ENCODE results near the gene DIAPH2.

DIAPH2 gene

GRCh38 chrX:97284531-97284930 is 599.9 kb downstream of the DIAPH2 start:
- H3K27ac ChIP-seq = no peak overlapping the region
- DNase-seq (ENCODE audit: low spot score) = no peak
- ChIA-PET CTCF (no interaction called here), POLR2A (ENCODE audit: low non-redundant PET) (no interaction called here)
- no peak for TF ChIP-seq CTCF (conservative IDR thresholded peaks at IDR 0.05; ENCODE audit: low read depth)

- POLR2A ChIA-PET (ENCODE audit: low non-redundant PET) = no interaction called here
- no peak for TF ChIP-seq CTCF (conservative IDR thresholded peaks at IDR 0.05; ENCODE audit: low read depth)
- CTCF ChIA-PET = no interaction called here
- H3K27ac ChIP-seq = no peak overlapping the region
- no peak for DNase-seq (ENCODE audit: low spot score)
These were observed 605.6 kb downstream of the DIAPH2 start for GRCh38 chrX:97290199-97290598.

GRCh38 chrX:97294041-97294440 is 609.4 kb downstream of the DIAPH2 start:
- TF ChIP-seq CTCF (conservative IDR thresholded peaks at IDR 0.05; ENCODE audit: low read depth) = no peak
- no peak overlapping the region for H3K27ac ChIP-seq
- CTCF ChIA-PET = no interaction called here
- DNase-seq (ENCODE audit: low spot score) = no peak
- POLR2A ChIA-PET (ENCODE audit: low non-redundant PET) = no interaction called here

- no peak for DNase-seq (ENCODE audit: low spot score)
- no peak overlapping the region for H3K27ac ChIP-seq
- ChIA-PET POLR2A (ENCODE audit: low non-redundant PET) (no interaction called here), CTCF (no interaction called here)
- TF ChIP-seq CTCF (conservative IDR thresholded peaks at IDR 0.05; ENCODE audit: low read depth) = no peak
These were observed 611.3 kb downstream of the DIAPH2 start for GRCh38 chrX:97295954-97296353.

- no peak overlapping the region for H3K27ac ChIP-seq
- no peak for TF ChIP-seq CTCF (conservative IDR thresholded peaks at IDR 0.05; ENCODE audit: low read depth)
- no peak for DNase-seq (ENCODE audit: low spot score)
- ChIA-PET CTCF (no interaction called here), POLR2A (ENCODE audit: low non-redundant PET) (no interaction called here)
These were observed 622.3 kb downstream of the DIAPH2 start for GRCh38 chrX:97306771-97307470.

GRCh38 chrX:97308171-97308570 is 623.5 kb downstream of the DIAPH2 start:
- no peak for DNase-seq (ENCODE audit: low spot score)
- ChIA-PET POLR2A (ENCODE audit: low non-redundant PET) (no interaction called here), CTCF (no interaction called here)
- H3K27ac ChIP-seq = no peak overlapping the region
- no peak for TF ChIP-seq CTCF (conservative IDR thresholded peaks at IDR 0.05; ENCODE audit: low read depth)
